Activated T-cell treated with anti-CD3 and anti-CD28 coated beads for 48 hours (primary cell): ENCODE measurements around the gene PKM.
"Not testable (repeated sequence)": the region's sequence is repeated elsewhere in the genome, so short reads cannot be mapped to it uniquely, and the experiment has no call there.

Source experiments
- DNase-seq: peaks from one replicate; pipeline ENCODE4 v3.0.0-alpha.2; 2020; ENCODE audit warnings: low read depth

PKM gene

DNA sequence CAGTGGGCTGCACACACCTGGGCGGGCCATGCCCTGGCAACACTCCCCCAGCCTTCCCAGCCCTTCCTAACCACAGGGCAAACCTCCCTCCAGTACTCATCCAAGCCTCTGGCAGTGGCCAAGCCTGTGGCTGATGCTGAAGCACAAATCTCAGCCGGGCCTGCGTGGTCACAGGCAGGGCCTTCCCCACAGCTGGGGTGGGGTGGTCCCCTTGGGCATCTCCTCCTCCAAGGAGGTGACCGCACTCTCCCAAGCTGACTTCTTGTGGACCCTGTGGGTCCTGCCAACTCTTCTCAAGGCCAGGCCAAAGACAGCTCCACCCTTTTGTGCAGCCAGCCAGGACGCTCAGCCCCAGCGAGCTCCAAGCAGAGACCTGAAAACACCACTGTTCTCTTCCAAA lies 54.8 kb downstream of the PKM start:
- no peak for DNase-seq

- no peak for DNase-seq
Measured at GRCh38 chr15:72175186-72176044, 55.6 kb downstream of the PKM start.

GRCh38 chr15:72174551-72175165 lies 56.3 kb downstream of the PKM start:
- no peak for DNase-seq

DNA sequence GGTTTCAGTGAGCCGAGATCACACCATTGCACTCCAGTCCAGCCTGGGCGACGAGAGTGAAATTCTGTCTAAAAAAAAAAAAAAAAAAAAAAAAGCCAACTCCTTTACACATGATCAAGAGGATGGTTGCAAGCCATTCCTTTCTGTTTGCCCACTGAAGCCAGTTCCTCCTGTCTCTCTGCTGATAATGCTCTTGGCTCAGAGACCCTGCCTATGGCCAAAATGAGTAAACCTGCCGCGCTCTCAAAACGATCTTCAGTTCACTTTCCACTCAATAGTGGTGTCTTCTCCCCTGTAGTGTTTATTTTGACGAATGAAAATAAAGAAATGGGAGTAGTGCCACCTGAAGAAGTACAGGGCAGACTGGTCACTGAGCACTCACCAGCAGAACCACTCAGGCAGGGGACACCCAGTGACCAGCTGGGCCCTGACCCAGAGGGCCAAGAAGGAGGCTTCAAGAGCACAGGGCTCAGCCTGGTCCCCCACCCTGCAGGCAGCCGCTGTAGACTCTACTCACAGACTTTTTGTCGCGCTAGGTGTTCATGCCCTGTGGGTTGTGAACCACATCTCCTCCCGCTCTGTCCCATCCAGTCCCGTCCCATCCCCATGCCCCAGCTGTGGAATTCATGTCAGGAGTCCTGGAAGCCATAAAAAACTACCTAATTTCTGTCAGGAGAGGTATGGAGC lies 57.0 kb downstream of the PKM start:
- DNase-seq: no peak

DNA sequence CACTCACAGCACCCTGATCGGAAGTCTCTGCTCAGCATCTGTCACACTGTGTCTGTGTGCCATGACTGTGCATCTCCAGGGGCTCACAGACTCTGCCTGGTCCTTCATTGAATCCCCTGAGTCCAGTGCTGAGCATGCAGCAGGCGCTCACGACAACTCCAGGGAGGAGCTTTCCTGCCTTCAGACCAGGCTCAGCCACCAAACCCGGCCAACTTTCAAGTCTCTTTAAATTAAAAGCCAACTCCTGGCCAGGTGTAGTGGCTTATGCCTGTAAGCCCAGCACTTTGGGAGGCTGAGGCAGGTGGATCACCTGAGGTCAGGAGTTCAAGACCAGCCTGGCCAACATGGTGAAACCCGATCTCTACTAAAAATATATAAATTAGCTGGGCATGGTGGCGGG lies 57.6 kb downstream of the PKM start:
- DNase-seq: no peak

GRCh38 chr15:72172796-72173195 lies 58.2 kb downstream of the PKM start:
- DNase-seq: no peak

- DNase-seq: not testable (repeated sequence)
Measured at GRCh38 chr15:72171978-72172377, 59.0 kb downstream of the PKM start.

DNA sequence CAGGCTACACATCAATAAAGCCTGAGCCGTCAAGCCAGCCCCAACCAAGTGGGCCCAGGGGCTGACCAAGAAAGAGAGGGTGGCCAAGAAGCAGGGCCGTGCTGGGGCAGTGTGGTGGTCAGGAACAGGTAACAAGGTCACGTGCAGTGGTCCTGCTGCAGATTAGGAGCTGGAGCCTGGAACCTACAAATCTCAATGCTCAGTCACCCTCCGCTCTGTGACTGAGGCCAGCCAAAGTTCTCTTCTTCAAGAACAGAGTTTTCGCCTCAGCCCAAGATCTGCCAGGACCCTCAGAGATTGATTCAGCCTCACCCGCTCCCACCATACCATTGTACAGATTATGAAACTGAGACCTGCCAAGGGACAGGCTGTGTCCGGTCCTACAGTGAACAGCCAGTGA lies 60.3 kb downstream of the PKM start:
- DNase-seq: no peak

GRCh38 chr15:72169921-72170611 lies 60.9 kb downstream of the PKM start:
- no peak for DNase-seq

DNA sequence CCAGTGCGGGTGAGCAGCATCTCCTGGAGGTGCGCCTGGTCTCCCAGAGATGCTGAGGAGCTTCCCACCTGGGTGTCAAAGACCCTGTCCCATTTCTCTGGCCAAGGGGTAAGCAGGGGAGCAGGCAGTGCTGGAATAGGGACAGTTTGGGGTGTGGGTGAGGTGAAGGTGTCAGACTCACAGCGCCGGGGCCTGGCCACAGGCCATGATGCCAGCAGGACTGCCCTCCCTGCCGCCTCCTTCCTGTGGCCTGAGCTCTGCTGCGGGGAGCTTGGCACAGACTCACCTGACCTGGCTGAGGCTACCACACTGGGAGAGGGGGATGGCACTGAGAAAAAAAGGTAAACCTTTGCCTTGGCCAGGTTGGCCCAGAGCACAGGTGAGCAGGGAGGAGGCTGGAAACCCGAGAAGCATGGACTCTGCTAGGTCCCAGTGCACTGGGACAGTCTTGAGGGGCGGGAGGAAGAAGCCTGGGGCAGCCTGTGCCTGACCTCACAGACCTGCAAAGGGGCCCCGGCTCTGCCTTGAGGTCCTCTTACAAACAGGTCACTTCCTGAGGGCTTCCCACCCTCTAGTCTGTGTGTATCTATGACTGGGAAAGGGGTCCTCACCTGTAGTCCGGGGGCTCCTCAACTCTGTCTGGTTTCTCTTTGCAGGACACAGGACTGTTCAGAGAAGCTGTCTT lies 61.6 kb downstream of the PKM start:
- DNase-seq: no peak

DNA sequence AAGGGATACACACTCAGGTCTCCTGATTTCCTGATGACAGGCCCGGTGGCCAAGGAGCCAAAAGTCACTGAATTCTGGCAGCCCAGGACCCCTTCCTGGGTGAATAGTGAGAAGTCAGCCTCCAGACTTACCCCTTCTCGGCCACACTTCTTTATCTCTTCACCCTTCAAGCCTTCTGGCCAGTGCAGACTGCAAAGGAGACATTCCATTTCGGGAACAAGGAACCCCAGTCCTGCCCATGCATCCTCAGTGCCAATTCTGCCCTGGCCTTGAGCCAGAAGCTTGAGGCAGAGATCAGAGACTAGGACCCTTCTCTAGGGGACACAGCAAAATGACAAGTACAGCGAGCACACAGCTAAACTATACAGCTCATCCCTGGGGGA lies 62.2 kb downstream of the PKM start:
- no peak for DNase-seq

DNA sequence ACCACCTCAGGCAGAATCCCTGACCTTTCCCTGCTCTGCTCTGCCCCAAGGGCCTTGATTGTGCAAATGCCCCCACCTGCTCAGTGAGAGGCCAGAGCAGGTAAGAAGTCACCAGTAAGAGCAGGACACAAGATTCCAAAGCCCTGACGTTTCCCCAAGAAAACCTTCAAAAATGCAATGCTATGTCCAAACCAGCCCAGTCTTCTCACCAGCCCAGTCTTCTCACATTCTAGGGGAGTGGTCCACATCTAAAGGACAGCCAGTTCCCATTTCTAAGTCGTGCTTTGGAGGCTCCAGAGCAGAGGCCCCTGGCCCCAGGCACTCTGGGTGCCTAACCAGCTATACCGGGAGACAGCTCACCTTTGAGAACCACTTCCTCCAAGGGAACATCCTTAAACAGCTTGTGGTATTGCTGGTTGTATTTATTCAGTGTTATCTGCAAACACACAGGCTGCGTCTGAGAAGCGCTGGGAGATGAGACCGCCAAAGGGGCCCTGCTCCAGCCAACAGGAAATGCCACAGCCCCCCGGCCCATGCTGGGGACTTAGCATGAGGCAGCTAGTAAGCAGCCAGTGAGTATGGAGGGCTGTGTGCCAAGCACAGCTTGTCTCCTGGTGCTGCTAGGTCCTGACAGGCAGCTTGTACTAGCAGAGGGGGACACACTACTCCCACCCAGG lies 62.7 kb downstream of the PKM start:
- no peak for DNase-seq

DNA sequence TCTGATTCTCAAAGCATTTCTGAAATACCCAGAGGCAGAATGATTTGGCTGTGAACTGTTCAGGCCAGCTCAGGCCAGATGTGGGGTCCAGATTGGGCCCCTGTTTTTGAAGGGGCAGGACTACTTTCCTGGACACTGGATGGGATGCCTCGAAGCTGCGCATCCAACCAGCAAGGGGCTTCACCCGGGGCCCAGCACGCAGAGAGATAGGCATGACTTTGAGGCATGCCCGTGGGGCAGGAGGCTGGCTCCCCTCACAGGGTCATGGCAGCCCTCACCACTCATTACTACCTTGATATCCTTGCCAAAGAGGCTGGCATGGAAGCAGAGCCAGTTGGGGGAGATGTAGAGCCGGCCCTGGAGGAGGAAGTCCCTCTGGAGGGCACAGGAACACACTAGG lies 63.5 kb downstream of the PKM start:
- DNase-seq: no peak

DNA sequence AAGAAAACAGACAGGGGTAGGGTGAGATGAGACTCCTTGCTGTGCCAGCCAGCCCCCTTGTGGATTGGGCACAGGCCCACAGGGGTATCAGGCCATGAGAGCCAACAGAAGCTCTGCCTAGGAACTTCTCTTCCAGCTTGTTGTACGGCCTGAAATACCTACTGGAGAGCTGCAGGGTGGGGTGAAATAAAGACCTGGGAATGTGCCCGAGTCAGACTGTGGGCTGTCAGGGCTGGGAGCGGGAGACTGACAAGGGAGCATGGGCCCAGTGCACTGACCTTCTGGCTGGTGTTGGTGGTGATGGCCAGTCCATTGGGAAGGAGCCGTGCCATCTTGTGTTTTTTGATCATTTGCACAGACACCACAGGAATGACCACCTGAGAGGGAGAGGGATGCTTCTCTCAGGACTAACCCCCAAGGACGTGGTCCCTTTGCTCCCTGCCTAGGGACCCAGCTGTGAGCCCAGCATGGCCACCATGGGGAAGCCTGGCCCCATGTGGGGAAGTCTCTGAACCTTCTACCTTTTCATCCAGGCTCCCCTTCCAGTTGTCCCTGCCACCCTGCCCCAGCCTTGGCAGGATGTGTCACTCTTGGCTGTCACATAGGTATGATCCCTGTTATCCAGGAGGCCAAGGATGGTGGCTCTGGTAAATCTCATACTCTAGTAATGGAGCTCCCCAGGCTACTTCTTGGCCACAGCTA lies 64.1 kb downstream of the PKM start:
- no peak for DNase-seq

DNA sequence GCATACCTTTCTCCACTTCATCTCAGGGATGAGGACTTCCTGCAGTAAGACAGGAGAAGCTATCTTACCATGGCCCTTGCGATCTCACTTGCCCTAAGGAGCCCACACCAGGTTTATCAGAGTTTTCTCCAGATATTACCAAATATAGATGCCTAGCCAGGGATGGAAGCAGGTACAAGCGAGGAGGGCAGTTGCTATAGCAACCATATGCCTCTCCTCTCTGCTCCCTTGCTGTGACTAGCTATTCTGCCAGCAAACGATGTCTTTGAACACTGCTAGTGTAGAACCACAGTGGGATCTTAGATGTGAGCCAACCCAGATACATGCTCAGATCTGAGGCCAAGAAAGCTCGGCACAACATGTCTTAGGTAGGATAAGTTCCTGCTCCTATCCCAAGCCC lies 67.3 kb downstream of the PKM start:
- no peak for DNase-seq

- DNase-seq: no peak
Measured at GRCh38 chr15:72162569-72162968, 68.4 kb downstream of the PKM start.

DNA sequence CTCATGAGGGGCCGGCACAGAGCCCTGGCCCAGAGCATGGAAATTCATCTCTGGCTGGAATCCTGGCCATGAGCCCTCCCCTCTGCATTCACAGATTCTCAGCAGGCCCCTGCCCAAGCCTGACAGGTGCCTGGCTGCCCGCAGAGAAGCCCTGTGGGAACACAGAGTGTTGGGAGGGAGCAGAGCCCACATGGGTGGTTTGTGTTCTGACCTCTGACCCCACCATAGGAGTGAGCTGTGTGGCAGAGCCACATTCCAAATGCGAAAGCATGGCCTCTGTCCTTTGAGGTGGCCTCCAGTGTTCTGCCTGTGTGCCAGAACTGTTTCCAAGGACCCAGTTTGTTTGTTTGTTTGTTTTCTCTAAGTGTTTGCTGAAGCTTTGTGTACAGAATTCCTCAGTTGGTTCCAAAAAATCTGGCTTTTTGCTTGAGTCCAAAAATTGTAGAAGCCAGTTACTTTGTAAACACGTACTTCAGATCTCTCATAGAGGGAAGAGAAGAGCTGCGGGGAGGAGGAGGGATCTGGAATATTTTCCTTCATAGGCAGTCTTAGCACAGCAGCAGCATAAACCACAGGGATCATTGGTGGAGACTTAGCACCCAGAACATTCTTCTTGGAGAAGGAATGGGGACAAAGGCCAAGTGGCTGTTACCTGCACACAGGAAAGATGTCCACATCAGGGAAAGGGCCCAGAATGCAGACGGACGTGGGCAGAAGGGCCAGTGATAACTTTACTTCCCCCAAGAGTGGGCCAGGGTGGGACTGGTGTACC lies 69.4 kb downstream of the PKM start:
- DNase-seq: no peak

GRCh38 chr15:72160696-72161245 lies 70.2 kb downstream of the PKM start:
- DNase-seq: no peak

DNA sequence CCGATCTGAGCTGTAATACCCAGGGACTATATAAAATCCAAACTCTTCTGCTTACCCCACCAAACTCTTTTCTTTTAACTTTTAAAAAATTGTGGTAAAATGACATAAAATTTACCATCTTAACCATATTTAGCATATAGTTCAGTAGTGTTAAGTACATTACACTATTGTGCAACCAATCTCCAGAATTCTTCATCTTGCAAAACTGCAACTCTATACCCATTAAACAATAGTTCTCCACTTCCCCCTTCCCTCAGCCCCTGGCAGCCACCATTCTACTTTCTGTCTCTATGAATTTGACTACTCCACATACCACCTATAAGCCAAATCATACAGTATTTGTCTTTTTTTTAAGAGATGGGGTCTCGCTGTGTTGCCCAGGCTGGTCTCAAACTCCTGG lies 74.1 kb downstream of the PKM start:
- no peak for DNase-seq
